NCI-H446 treated with DMSO at 0.1 percent for 48 hours (cell line): ENCODE data around the gene RIPPLY3.

Experiments
- DNase-seq: peaks from one replicate; lab custom pipeline; 2025; lab: John Stamatoyannopoulos, UW

RIPPLY3 gene, protein sequence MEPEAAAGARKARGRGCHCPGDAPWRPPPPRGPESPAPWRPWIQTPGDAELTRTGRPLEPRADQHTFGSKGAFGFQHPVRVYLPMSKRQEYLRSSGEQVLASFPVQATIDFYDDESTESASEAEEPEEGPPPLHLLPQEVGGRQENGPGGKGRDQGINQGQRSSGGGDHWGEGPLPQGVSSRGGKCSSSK

DNA sequence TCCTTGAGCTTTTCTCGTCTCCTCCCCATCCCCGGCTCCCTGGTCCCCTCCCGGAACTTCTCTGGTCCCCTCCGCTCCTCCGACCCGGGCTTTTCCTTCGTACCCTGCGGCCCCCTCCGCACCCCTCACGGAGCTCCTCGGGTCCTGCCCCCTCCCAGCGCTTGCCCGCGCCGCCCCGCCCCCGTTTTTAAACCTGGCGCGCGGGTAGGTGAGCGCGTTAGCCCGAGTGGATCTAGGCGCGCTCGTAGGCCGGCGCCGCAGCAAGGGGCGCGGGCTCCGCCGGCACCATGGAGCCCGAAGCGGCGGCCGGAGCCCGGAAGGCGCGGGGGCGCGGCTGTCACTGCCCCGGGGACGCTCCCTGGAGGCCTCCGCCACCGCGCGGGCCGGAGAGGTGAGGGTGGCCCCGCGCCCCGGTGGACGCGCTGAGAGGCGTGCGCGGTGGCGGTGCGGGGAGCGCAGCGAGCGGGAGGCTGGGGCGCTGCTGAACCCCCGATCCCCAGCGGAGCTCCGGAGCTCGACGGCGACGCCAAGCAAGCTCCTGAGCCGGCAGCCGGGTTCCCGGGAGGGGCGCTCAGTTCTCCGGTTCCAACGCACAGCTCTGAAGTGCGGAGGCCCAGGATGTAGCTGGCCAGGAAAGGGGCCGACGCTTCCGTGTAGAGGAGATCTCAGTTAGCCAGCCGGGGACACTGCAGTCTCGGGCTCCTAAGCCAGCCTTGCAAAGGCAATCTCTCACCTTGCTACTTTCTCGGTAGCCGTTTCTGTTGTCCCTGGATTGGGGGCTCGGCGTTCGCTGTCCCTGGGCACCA lies at the start of gene RIPPLY3:
Gene RIPPLY3 (plus strand): TSS at position 217 of the 806 bp plus-strand sequence. CDS start 71 bp downstream, at position 288.
- DNase-seq: no peak

DNA sequence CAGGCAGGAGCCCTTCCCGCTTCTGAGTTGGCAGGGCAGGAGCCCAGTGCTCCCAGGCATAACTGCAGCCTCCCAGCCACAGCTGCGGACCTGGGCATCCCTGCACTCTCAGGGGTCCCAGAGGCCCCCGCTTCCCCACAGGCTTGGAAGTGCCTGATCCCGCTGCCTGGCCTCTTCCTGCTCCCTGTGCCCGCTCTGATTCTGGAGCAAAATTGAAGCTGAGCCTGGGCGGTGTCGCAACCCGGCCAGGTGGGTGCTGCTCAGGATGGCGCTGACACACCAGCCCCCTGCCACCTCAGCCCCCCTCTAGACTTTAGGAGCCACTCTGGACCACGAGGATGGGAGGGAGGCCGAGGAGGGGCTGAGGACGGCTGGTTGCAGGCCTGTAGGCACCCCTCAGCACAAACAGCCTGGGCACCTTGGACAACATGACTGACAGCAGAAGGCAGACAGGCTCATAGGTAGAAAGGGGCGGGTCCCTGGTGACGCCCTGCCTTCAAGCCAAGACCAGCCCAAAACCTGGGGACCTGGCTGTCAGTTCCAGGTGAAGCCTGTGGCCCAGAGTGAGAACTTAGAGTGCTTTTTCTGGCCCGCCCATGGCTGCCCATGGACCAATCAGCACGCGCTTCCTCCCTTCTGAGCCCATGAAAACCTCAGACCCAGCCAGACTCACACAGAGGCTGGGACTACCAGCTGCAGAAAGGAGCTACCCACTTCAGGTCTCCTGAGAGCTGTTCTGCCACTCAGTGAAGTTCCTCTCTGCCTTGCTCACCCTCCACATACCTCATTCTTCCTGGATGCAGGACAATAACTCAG lies 47.3 kb upstream of the RIPPLY3 start:
- no peak for DNase-seq

DNA sequence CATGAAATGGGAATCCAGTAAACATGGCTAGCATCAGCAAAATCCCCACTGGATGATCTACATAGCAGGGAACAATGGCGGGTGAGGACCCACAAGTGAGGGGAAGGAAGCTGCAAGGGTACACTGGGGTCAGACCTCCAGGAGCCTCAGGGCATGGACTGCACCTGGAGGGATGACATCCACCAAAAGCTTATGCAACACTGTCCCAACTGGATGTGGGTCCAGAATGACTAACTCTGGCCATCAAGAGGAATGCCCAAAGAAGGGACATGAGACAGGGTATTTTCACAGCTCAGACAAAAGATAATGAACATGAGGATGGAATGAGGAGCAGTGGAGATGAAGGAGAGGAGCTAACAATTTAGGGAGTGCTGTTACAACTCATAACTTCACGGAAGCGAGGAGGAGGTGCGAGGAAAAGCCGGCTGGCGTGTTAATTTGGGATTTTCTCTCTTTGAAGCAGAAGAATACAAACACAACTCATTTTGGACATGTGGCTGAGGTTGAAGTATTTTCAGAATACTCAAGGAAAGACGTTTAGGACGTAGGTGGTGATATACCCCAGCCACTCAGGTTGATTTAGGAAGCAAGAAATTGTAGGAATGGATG lies 45.7 kb upstream of the RIPPLY3 start:
- no peak for DNase-seq

DNA sequence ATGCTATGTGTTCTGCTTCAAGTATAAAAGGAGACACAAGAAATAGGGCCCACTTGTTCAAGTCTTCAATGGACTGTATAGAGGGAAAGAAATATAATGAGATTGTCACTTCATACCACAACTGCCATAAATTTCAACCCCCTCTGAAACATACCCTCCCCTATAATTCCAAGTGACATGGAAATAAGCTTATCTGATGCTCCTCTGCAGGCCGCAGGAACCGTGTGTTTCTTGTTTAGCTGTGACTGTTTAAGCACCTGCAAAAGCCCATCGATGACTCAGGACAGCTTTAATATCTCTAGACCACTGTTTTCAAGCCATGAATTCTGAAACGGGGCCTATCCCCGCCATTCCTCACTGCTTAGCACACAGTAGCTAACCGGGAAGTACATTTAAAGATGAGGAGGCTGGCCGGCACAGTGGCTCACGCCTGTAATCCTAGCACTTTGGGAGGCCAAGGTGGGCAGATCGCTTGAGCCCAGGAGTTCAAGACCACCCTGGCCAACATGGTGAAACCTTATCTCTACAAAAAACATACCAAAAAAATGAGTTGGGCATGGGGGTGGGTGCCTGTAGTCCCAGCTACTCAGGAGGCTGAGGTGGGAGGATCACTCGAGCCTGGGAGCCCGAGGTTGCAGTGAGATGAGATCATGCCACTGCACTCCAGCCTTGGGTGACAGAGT lies 44.3 kb upstream of the RIPPLY3 start:
- DNase-seq: no peak

DNA sequence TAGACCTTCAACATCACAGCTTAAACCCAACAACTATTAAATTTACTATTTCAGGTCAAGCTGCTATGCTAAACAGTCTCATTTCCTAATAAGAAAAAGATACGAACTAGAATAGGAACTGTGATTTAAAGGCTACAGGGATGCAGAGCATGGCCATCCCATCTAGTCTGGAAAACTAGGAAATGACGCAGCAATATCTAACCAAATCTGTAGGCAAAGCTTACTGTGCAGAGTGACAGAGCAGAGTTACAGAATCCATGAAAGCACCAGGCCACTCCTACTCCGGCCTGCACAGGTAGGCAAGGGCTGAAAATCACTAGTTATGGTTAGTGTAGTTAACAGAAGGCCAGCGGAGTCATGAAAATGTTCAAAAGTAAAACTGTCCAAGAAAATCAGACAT lies 42.1 kb upstream of the RIPPLY3 start:
- no peak for DNase-seq

DNA sequence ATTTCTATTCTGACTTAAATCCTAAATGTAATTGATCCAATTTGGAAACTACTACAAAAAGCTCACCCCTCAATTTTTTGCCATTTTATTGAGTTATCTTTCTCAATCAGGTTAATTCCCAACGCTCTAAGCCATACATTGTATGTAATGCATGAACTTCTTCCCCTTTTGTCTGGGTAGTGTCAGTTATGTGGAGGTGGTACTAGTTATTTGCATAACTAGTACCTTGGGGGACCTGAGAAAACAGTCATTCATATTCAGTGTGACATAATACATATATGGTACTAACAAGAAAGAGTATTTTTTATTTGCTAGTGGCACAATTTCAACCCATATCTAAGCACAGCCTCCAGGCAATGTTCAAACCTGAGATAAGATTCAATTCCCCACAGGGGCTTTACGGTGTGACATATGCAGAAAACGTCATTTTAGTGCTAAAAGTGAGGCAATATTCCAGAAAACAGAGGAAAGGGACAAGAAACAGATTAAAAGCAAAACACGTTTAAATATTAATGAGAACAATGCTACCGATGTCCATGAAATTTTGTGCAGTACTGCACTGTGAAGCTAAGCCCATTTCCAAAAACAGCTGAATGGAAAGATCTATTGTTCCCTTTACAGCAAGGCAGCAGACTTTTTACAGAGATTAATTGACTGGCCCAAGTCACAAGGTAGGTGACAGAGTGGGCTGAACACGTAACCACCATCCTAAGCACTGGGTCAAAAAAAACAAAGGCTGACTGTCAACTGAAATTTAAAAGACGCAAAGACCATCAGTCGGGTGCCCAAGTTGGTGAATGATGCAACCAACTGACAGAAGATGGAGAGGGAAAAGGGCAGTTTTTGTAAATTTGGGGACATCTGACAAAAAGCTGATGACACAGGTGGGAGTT lies 41.4 kb upstream of the RIPPLY3 start:
- no peak for DNase-seq

DNA sequence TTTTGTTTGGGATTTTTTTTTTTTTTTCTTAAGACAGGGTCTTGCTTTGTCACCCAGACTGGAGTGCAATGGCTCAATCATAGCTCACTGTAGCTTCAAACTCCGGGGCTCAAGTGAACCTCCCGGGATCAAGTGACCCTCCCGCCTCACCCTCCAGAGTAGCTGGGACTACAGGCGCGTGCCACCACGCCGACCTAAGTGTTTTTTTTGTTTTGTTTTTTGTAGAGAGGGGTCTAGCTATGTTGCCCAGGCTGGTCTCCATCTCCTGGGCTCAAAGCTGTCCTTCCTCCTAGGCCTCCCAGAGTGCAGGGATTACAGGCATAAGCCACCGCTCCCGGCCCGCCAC lies 40.8 kb upstream of the RIPPLY3 start:
- DNase-seq: no peak

DNA sequence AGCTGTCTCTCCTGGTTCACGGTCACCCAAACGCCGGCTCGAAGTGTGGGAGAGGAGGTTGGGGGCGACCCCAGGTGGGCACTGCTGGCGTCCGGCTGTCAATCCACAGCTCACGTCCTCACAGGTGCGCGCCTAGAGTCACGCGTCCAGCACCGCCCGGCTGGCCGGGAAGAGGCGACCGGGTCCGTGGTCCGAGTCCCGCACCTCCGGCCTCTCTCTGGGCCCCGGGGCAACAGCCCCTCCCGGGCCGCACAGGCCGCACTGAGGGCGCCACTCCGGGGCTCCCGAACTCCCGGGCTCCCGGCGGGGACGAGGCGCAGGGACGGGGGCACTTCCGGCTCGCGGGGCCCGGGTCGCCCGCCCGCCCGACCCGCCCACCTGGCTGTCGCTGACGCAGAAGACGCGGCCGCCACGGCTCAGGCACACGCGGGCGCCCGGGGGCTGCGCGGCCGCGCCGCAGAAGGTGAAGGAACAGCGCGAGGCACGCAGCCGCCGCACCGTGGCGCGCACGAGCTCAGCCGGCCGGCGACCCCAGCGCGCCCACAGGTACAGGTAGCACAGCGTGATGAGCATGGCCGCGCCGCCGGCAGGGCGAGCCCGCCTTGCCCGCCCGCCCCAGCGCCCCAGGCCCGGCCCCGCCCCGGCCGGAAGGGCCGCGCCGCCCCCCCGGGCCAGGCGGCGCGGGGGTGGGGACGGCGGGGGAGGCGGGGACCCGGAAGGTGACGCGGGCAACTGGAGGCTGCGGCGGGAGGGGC lies 40.3 kb upstream of the RIPPLY3 start, which contains the start of gene HLCS:
Gene HLCS (minus strand): TSS at position 604 of the 755 bp plus-strand sequence. CDS start 31 bp downstream, at position 573.
- peak; percentile 31 for DNase-seq

DNA sequence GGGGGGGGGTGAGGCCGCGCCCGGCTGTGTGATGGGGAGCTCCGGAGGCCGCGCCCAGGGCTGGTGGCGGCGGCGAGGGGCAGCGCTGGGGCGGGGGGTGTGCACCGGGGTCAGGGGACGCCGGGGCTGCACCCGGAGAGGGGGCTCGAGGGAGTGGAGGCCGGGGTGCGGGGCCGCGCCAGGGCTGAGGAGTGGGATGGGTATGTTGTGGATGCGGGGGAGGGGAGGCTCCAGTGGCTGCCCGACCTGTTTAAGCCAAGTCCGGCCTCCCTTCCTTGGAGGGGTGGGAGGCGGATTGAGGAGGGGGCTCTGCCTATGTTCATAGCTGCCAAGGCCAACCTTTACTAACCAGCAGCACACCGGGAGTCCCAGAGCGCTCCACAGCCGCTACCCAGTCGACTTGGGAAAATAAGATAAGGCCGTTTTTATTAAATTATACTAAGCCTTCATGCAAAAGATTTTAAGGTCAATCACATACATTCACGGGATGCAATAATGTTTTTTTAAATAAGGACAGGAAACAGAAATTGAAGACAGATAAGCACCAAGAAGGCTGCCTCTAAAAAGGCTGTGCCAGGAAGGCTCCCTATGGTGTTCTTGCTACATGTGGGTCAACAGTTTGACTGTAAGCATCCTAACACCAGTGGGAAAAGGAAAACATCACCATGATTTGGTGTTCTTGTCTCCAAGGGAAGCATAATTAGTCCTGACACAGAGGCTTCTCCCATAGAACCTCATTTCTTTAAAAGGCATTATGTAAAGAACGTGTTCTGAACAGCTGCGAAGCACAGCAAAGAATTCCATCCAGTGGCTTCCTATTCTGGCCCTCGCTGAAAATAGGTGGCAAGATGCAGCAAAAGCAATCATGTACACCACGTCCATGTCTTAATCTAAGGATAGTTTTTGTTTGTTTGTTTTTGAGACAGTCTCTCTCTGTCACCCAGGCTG lies 39.4 kb upstream of the RIPPLY3 start:
- DNase-seq: no peak

DNA sequence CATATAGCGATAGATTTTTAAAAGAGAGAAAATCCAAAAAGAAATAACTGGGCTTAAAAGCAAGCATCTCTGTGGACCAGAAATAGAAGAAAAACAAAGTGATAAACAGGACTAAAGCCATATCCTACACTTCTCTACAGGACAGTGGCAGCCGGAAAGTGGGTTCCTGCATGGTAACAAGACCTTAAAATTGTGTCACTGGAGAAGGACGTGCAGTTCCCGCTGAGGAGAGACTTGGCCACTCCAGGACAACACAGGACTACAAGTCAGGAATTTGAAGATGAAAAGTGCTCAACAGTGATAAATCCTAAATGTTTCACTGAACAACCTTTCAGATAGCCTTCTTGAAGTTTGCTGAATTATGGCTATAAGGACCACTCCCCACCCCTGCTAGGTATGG lies 38.1 kb upstream of the RIPPLY3 start:
- DNase-seq: no peak

DNA sequence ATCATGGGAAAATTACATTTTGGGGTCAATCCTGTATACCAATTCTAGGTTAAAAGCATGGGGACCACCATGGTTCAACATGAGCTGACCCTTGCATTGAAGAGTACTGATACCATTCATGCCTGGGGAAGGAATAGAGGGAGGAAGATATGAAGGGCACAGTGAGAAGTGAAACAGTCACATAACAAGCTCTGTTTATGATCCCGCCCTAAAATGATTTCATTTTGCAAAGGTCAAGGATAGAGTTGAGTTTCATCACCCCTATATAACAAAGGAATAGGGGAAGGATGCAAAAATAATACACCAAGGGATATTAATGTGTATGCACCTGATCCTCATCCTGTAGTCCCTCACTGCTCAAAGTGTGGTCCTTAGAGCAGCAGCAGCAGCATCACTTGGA lies 37.5 kb upstream of the RIPPLY3 start:
- no peak for DNase-seq

DNA sequence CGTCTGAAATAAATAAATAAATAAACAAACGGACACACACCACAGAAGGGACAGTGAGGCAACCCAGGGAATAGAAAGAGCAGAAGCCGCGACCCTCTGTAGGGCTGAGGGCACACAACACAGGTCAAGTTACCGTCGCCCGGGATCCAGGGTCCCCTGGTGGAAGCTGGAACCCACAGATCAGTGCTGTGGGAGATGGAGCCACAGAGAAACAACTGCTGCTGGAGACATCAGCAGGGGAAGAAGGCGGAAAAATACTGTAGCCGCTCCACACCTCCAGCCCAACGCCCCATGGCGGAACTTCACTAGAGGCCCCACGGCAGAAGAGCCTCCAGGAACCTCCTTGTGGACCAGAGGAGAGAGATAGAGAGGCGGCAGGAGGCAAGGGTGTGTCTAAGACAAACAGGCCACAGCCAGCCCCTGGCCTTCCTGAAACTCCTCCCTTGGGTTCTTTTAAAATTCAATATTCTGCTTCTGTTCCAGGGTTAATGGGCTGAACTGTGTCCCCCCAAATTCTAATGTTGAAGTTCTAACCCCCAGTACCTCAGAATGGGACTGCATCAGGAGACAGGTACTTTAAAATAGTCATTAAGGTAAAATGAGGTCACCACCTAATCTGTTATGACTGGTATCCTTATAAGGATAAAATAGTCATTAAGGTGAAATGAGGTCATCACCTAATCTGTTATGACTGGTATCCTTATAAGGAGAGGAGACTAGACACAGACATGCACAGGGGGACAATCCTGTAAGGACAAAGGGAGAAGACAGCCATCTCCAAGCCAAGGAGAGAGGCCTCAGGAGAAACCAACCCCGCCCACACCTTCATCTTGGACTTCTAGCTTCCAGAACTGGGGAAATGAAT lies 32.3 kb upstream of the RIPPLY3 start:
- no peak for DNase-seq

DNA sequence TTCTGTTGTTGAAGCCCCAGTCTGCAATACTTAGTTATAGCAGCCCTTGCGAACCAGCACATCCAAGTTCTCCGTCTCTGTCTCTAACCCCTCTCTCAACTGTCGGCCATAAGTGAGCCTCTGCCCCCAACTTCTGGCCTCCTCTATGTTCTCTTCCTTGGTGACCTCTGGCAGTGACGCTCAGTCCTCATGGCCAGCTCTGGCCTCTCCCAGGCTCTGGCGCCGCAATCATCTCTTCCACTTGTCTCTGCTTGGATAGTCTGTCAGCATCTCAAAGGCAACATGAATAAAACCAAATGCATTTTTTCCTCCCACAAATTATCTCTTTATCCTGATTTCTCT lies 31.7 kb upstream of the RIPPLY3 start:
- no peak for DNase-seq

DNA sequence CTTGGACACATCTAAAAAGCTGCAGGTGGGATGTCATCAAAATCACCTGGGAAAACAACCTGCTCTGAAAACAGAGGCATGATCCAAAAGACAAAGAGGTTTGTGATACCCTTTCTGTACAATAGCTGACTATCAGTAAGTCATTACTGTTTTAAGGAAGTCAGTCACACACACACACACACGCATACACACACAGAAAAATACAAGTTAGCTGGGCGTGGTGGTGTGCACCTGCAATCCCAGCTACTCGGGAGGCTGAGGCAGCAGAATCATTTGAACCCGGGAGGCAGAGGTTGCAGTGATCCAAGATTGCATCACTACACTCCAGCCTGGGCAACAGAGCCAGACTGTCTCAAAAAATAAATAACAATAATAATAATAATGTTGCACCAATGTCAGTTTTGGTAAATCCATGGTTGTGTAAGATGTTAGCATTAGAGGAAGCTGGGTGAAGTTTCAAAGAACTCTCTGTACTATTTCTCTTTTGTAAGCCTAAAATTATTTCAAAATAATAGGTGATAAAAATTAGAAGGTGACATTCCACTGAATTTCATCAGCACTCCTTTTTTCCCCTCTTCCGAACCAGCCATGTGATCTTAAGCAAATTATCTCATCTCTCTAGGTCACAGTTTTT lies 30.2 kb upstream of the RIPPLY3 start:
- DNase-seq: no peak

DNA sequence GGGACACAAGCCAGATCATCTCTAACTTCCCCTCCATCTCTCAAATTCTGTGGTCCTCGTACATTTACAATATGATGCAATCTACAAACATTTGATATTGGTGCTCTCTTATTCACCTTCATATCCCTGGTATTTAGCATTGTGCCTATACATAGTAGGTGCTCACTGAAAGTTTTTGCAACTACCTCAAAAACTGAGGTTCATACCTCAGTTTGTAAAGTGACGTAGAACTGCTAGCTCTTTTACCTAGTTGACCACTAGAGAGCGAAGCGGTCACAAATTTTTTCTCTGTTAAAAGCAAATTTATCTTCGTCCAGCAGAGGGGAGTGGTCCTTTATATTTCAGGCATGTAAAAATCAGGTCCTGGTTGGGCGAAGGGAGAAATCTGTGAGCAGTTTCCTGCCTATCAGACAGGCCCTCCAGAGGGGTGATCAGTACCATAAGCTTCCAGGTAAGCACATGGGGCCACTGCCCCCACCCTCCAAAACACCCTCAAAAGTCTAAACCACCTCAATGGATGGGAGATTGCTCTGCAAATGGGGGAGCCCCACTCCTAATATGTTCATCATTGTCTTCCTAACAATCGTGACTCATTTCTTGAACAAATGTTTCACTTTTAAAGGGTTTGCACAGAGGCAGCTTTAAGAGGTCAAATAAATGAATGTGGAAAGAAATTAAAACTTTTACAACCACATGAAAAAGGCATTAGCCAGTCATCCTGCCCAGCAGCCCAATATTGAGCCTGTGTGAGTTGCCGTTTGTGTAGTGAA lies 29.4 kb upstream of the RIPPLY3 start:
- peak; percentile 55 for DNase-seq

DNA sequence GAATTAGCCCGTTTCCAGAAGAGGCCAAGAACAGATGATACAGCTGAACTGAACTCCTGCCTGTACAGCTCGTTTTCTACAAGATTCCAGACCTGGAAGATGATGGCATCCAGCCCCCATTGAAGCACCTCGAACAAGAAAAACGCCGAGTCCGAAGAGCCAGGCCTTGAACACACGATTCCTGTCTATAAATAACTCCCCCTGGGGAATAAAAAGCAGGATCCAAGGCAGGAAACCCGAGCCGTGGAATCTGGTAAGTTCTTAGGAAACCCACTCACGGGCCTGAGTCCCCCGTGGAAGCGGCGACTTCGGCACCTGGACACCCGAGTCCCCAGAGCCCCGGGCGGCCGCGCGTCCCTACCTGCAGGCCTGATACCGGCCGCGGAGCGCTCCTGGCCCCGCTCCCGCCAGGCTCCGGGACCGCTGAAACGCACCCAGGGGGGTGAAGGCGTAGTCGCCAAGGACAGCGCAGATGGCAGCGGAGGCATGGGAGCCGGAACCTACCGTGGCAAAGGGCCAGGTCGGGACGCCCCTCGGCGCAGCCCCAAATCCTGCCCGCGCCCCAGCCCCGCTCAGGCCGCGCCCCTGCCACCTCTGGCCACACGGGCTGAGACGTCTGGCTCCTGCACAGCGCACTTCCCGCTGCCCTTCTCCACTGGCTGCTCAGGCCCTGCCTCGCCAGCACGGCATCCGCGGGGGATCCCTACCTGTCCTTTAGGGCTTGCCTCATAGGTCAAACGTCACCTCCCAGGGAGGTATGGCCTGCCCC lies 26.0 kb upstream of the RIPPLY3 start:
- DNase-seq: no peak
